Neuronal stem cell (in vitro differentiated cells): ENCODE data around the gene OR11G2. TPM values are rescaled to one million over a fixed set of nuclear protein-coding genes. Genes with fewer than 3 reads are reported as not detected.

Experiments
- DNase-seq: peaks from one replicate; pipeline ENCODE4 v3.0.0-alpha.2; 2013; ENCODE audit warnings: low spot score
- H2AFZ ChIP-seq: one replicate; pipeline ENCODE4 v1.6.1; 2013; ENCODE audit warnings: mild to moderate bottlenecking, low read length, inconsistent platforms
- H2AK5ac ChIP-seq: 2 replicates; pipeline ENCODE4 v1.6.1; 2013; ENCODE audit warnings: low read depth, mild to moderate bottlenecking, inconsistent platforms, low read length, moderate library complexity, mixed read lengths
- H2BK120ac ChIP-seq: 2 replicates; pipeline ENCODE4 v1.6.1; 2013; ENCODE audit warnings: low read depth, mild to moderate bottlenecking, inconsistent platforms, low read length, moderate library complexity, mixed read lengths
- H2BK12ac ChIP-seq: one replicate; pipeline ENCODE4 v1.6.1; 2013; ENCODE audit warnings: low read length, inconsistent platforms
- H2BK15ac ChIP-seq: 2 replicates; pipeline ENCODE4 v1.6.1; 2013; ENCODE audit warnings: mild to moderate bottlenecking, low read length, inconsistent platforms, mixed read lengths
- H2BK5ac ChIP-seq: one replicate; pipeline ENCODE4 v1.6.1; 2013; ENCODE audit warnings: inconsistent platforms, mild to moderate bottlenecking, low read length, moderate library complexity
- H3K14ac ChIP-seq: one replicate; pipeline ENCODE4 v1.6.1; 2013; ENCODE audit warnings: low read length, inconsistent platforms
- H3K18ac ChIP-seq: 2 replicates; pipeline ENCODE4 v1.6.1; 2013; ENCODE audit warnings: low read length, inconsistent platforms
- H3K23ac ChIP-seq: 2 replicates; pipeline ENCODE4 v1.6.1; 2013; ENCODE audit warnings: low read depth, mild to moderate bottlenecking, mixed read lengths, low read length, inconsistent platforms; ENCODE audit not compliant: poor library complexity
- H3K27ac ChIP-seq: replicated peaks from 3 replicates; pipeline ENCODE4 v1.5.1; 2013; ENCODE audit warnings: low read length, inconsistent platforms
- H3K27me3 ChIP-seq, 3 experiments: 2 replicates each; pipeline ENCODE4 v1.6.1; 2013; ENCODE audit warnings: low read length in 3 of 3, mild to moderate bottlenecking in 2 of 3, inconsistent platforms in 1 of 3, low read depth in 1 of 3, mixed read lengths in 1 of 3, moderate library complexity in 1 of 3; ENCODE audit not compliant: control insufficient read depth in 3 of 3, insufficient read depth in 3 of 3
- H3K36me3 ChIP-seq, 2 donors: replicated peaks in 1 of 2; 2 replicates each; pipeline ENCODE4 v1.6.1; 2013; ENCODE audit warnings: low read length in 2 of 2; ENCODE audit not compliant: control insufficient read depth in 2 of 2, insufficient read depth in 2 of 2
- H3K4ac ChIP-seq: 2 replicates; pipeline ENCODE4 v1.6.1; 2013; ENCODE audit warnings: inconsistent platforms, mild to moderate bottlenecking, low read length, moderate library complexity
- H3K4me1 ChIP-seq, 2 donors: 1 replicate in 1 of 2; 2 replicates in 1 of 2; pipeline ENCODE4 v1.6.1; 2013; ENCODE audit warnings: low read length in 2 of 2, low read depth in 1 of 2; ENCODE audit not compliant: control insufficient read depth in 2 of 2, insufficient read depth in 1 of 2
- H3K4me2 ChIP-seq: one replicate; pipeline ENCODE4 v1.6.1; 2013; ENCODE audit warnings: mild to moderate bottlenecking, low read length, inconsistent platforms; ENCODE audit not compliant: insufficient read depth, poor library complexity, severe bottlenecking
- H3K4me3 ChIP-seq, 2 donors: 2 replicates each; pipeline ENCODE4 v1.5.1; 2013; ENCODE audit warnings: low read length in 2 of 2, mild to moderate bottlenecking in 2 of 2, inconsistent platforms in 1 of 2, moderate library complexity in 1 of 2
- H3K79me1 ChIP-seq: one replicate; pipeline ENCODE4 v1.6.1; 2013; ENCODE audit warnings: low read depth, mild to moderate bottlenecking, inconsistent platforms, low read length, moderate library complexity
- H3K9ac ChIP-seq: one replicate; pipeline ENCODE4 v1.6.1; 2013; ENCODE audit warnings: mild to moderate bottlenecking, low read depth, low read length, inconsistent platforms; ENCODE audit not compliant: poor library complexity
- H3K9me3 ChIP-seq, 2 donors: replicated peaks in 1 of 2; 2 replicates each; pipeline versions ENCODE3 to v1.6.1; 2013; ENCODE audit warnings: low read length in 2 of 2, mild to moderate bottlenecking in 2 of 2, inconsistent platforms in 1 of 2, low read depth in 1 of 2, mixed read lengths in 1 of 2, moderate library complexity in 1 of 2; ENCODE audit not compliant: control insufficient read depth in 2 of 2, insufficient read depth in 1 of 2
- H4K8ac ChIP-seq: one replicate; pipeline ENCODE4 v1.6.1; 2013; ENCODE audit warnings: low read depth, mild to moderate bottlenecking, inconsistent platforms, low read length, moderate library complexity
- H4K91ac ChIP-seq: one replicate; pipeline ENCODE4 v1.6.1; 2013; ENCODE audit warnings: low read length, low read depth, mild to moderate bottlenecking, inconsistent platforms; ENCODE audit not compliant: poor library complexity
- WGBS, 2 donors: extraction: QIAGEN DNeasy Blood & Tissue Kit; methylation state at CpG; one replicate each; pipeline ENCODE4 v1.1.7; 2013; ENCODE audit warnings: missing lambda C conversion rate in 2 of 2, mixed read lengths in 1 of 2; ENCODE audit not compliant: insufficient read length in 2 of 2, insufficient replicate concordance in 1 of 2; ENCODE audit errors: extremely low coverage in 2 of 2; 5-methylcytosine and 5-hydroxymethylcytosine counted together
- polyA plus RNA-seq, 2 experiments: library from polyadenylated mRNA; stranded (reverse); fragments of 200-250 nt; gene quantifications; one replicate each; pipeline ENCODE4 v1.2.3, GENCODE V29; 2013

The OR11G2 gene
- not detected for polyA plus RNA-seq (2013, experiment 1 of 2)
- polyA plus RNA-seq (2013, experiment 2 of 2): not detected

GRCh38 chr14:20190596-20190995 lies at the start of gene OR11G2:
Gene OR11G2, plus strand, starts transcription at chr14:20190896. Its CDS starts 6,542 bp downstream, at chr14:20197438.
- Histone ChIP-seq H3K23ac (no peak within 1 kb of the TSS), H3K27me3 (peaks cover 0 to 13% (median 0%) of the 10 kb centered on the region in 3 experiments), H2BK120ac (no peak within 1 kb of the TSS), H3K4me2 (no peak within 1 kb of the TSS), H2AK5ac (no peak within 1 kb of the TSS), H3K36me3 (no peaks in the 10 kb centered on the region), H3K4ac (no peak within 1 kb of the TSS), H3K9ac (no peak within 1 kb of the TSS), H2BK5ac (no peak within 1 kb of the TSS), H4K91ac (no peak within 1 kb of the TSS), H2AFZ (no peak within 1 kb of the TSS), H3K18ac (no peak within 1 kb of the TSS), H4K8ac (no peak within 1 kb of the TSS), H3K4me3 (no peak within 1 kb of the TSS), H3K79me1 (peaks cover 2% of the 10 kb centered on the region), H3K4me1 (no peaks in the 10 kb centered on the region), H2BK15ac (no peak within 1 kb of the TSS), H3K14ac (no peak within 1 kb of the TSS), H3K27ac (no peak within 1 kb of the TSS), H2BK12ac (no peak within 1 kb of the TSS), H3K9me3 (peaks cover 0 to 22% of the 10 kb centered on the region in 2 donors)
- DNase-seq: no peak
- no CpG with 5 or more reads among the region's 1 CpG for WGBS, 2 donors

- Histone ChIP-seq H2AFZ (no peak overlapping the region), H3K9me3 (peaks cover 0 to 9% of the 10 kb centered on the region in 2 donors), H3K4me1 (no peaks in the 10 kb centered on the region), H3K4ac (no peak overlapping the region), H2BK5ac (no peak overlapping the region), H3K9ac (no peak overlapping the region), H3K23ac (no peak overlapping the region), H3K27me3 (no peaks in the 10 kb centered on the region), H4K8ac (no peak overlapping the region), H2BK120ac (no peak overlapping the region), H3K4me2 (no peak overlapping the region), H4K91ac (no peak overlapping the region), H3K4me3 (no peak overlapping the region), H2AK5ac (no peak overlapping the region), H3K36me3 (no peaks in the 10 kb centered on the region), H2BK15ac (no peak overlapping the region), H3K14ac (no peak overlapping the region), H3K79me1 (no peaks in the 10 kb centered on the region), H2BK12ac (no peak overlapping the region), H3K27ac (no peak overlapping the region), H3K18ac (no peak overlapping the region)
- no peak for DNase-seq
- WGBS, 2 donors: no CpG with 5 or more reads among the region's 7 CpGs
Observed at GRCh38 chr14:20143911-20144310, 46.8 kb upstream of the OR11G2 start.

GRCh38 chr14:20144820-20145219 lies 45.9 kb upstream of the OR11G2 start:
- Histone ChIP-seq H3K4me1 (no peaks in the 10 kb centered on the region), H2BK120ac (no peak overlapping the region), H2BK12ac (no peak overlapping the region), H3K4me3 (no peak overlapping the region), H3K27me3 (no peaks in the 10 kb centered on the region), H3K4me2 (no peak overlapping the region), H2BK15ac (no peak overlapping the region), H2AK5ac (no peak overlapping the region), H2BK5ac (no peak overlapping the region), H3K23ac (no peak overlapping the region), H4K8ac (no peak overlapping the region), H3K4ac (no peak overlapping the region), H3K14ac (no peak overlapping the region), H3K27ac (no peak overlapping the region), H3K9ac (no peak overlapping the region), H3K18ac (no peak overlapping the region), H3K36me3 (no peaks in the 10 kb centered on the region), H3K79me1 (no peaks in the 10 kb centered on the region), H2AFZ (no peak overlapping the region), H3K9me3 (peaks cover 0 to 14% of the 10 kb centered on the region in 2 donors), H4K91ac (no peak overlapping the region)
- no CpG with 5 or more reads among the region's 1 CpG for WGBS, 2 donors
- no peak for DNase-seq

GRCh38 chr14:20164462-20164861 lies 26.2 kb upstream of the OR11G2 start:
- H2BK15ac ChIP-seq: no peak overlapping the region
- no peaks in the 10 kb centered on the region for H3K79me1 ChIP-seq
- no peak overlapping the region for H4K91ac ChIP-seq
- peaks cover 0 to 14% of the 10 kb centered on the region in 2 donors for H3K9me3 ChIP-seq
- no peak overlapping the region for H2BK120ac ChIP-seq
- no peak overlapping the region for H3K4me2 ChIP-seq
- H3K36me3 ChIP-seq: no peaks in the 10 kb centered on the region
- H2BK12ac ChIP-seq: no peak overlapping the region
- no peak overlapping the region for H2AK5ac ChIP-seq
- DNase-seq: no peak
- H3K23ac ChIP-seq: no peak overlapping the region
- no peak overlapping the region for H3K4ac ChIP-seq
- H3K4me3 ChIP-seq: no peak overlapping the region
- H3K4me1 ChIP-seq: no peaks in the 10 kb centered on the region
- no peak overlapping the region for H2BK5ac ChIP-seq
- no peak overlapping the region for H2AFZ ChIP-seq
- no peaks in the 10 kb centered on the region for H3K27me3 ChIP-seq
- no peak overlapping the region for H3K27ac ChIP-seq
- no peak overlapping the region for H3K9ac ChIP-seq
- H4K8ac ChIP-seq: no peak overlapping the region
- no peak overlapping the region for H3K18ac ChIP-seq
- H3K14ac ChIP-seq: no peak overlapping the region
